Body of pancreas (tissue), 4 donors: ENCODE measurements around the gene CDC45. TPM values are rescaled to one million over a fixed set of nuclear protein-coding genes. Genes with fewer than 3 reads are reported as not detected.

Experiments
- ATAC-seq: fragments of 150-250 bp; one replicate; pipeline ENCODE4 v1.9.1; 2016
- DNase-seq, 4 donors: peaks; one replicate each; pipeline ENCODE4 v3.0.0-alpha.2; 2019
- H3K27ac ChIP-seq, 4 donors: fragments of 200-600 bp; sonication (generic); 1 replicate in 3 of 4; 2 replicates in 1 of 4; pipeline versions ENCODE4 v1.5.1 to v1.6.1; 2016 to 2019; ENCODE audit warnings: mild to moderate bottlenecking in 1 of 4, mixed read lengths in 1 of 4, moderate library complexity in 1 of 4
- H3K27me3 ChIP-seq, 2 donors: fragments of 200-600 bp; sonication (generic); one replicate each; pipeline ENCODE4 v1.6.0; 2016; ENCODE audit warnings: mild to moderate bottlenecking in 1 of 2
- H3K36me3 ChIP-seq, 2 donors: fragments of 200-600 bp; sonication (generic); replicated peaks in 1 of 2; 2 replicates each; pipeline ENCODE4 v1.5.1; 2016; ENCODE audit warnings: low read depth in 2 of 2; ENCODE audit not compliant: insufficient read depth in 1 of 2
- H3K4me1 ChIP-seq: fragments of 200-600 bp; sonication (generic); one replicate; pipeline ENCODE4 v1.6.0; 2016
- H3K4me3 ChIP-seq, 2 donors: fragments of 200-600 bp; sonication (generic); 1 replicate in 1 of 2; 2 replicates in 1 of 2; pipeline ENCODE4 v1.5.1; 2016 to 2019
- H3K9me3 ChIP-seq, 3 donors: fragments of 200-600 bp; sonication (generic); 1 replicate in 2 of 3; 2 replicates in 1 of 3; pipeline ENCODE4 v1.5.1; 2016
- CTCF ChIP-seq, 7 experiments: fragments of 450-650 bp in 4 of 7; fragments of 200-600 bp in 3 of 7; sonication (generic) in 3 of 7; IDR thresholded peaks; one replicate each; pipeline ENCODE4 v1.5.1; 2016 to 2019; ENCODE audit warnings: antibody characterized with exemption in 7 of 7
- POLR2A ChIP-seq, 3 donors: fragments of 450-650 bp; IDR thresholded peaks; one replicate each; pipeline ENCODE4 v1.6.1; 2016; ENCODE audit warnings: antibody characterized with exemption in 3 of 3, mild to moderate bottlenecking in 2 of 3
- WGBS, 2 donors: methylation state at CpG; one replicate each; pipeline ENCODE4 v1.1.5; 2017; 5-methylcytosine and 5-hydroxymethylcytosine counted together
- intact Hi-C: fragments of 100-400 bp; cut with DNase I; formaldehyde crosslinking; loops from one replicate; pipeline ENCODE4 v1.15.1; 2023
- total RNA-seq, 2 donors: library from RNA; depleted of rRNA; stranded (reverse); fragments of >200 nt; gene quantifications; one replicate each; pipeline ENCODE4 v1.1.0, GENCODE V29; 2016

CDC45 gene
- total RNA-seq, 2 donors from 2014 or later, result not detected

GRCh38 chr22:19505735-19506126 is 26.0 kb downstream of the CDC45 start:
- Histone ChIP-seq H3K4me3 (no peak overlapping the region), H3K4me1 (no peaks in the 10 kb centered on the region), H3K9me3 (no peaks in the 10 kb centered on the region), H3K36me3 (no peaks in the 10 kb centered on the region), H3K27ac (no peak overlapping the region), H3K27me3 (no peaks in the 10 kb centered on the region)
- ATAC-seq (no peak), DNase-seq (no peak)
- intact Hi-C loops, result no loop called here
- TF ChIP-seq CTCF (IDR thresholded peaks at IDR 0.05) (no peak), POLR2A (IDR thresholded peaks at IDR 0.05) (no peak)
- 90 to 100% methylated on average over 5 of the region's 5 CpGs for WGBS, 2 donors

GRCh38 chr22:19506212-19506611 is 26.5 kb downstream of the CDC45 start:
- Histone ChIP-seq H3K4me1 (no peaks in the 10 kb centered on the region), H3K36me3 (no peaks in the 10 kb centered on the region), H3K9me3 (no peaks in the 10 kb centered on the region), H3K27ac (no peak overlapping the region), H3K4me3 (no peak overlapping the region), H3K27me3 (no peaks in the 10 kb centered on the region)
- WGBS, 2 donors, result 89% methylated on average over 10 of the region's 10 CpGs
- intact Hi-C loops, result no loop called here
- TF ChIP-seq CTCF (IDR thresholded peaks at IDR 0.05) (no peak), POLR2A (IDR thresholded peaks at IDR 0.05) (no peak)
- DNase-seq, result no peak
- no peak for ATAC-seq

DNA sequence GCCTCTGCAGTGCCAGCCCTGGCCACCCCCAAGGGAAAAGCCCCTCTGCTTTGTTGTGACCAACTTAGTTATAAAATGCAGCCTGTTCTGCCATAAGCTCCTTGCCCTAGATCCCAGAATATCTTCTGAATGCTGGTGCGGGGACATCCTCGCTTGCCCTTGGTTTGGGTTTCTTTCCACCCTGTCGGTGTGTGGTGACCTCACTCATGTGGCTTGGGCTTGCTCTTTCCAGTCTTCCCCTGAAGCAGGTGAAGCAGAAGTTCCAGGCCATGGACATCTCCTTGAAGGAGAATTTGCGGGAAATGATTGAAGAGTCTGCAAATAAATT is 27.8 kb downstream of the CDC45 start:
- H3K27ac ChIP-seq, result no peak overlapping the region
- ATAC-seq, result no peak
- no peak for DNase-seq
- H3K4me3 ChIP-seq, result no peak overlapping the region
- H3K9me3 ChIP-seq, result no peaks in the 10 kb centered on the region
- no peaks in the 10 kb centered on the region for H3K4me1 ChIP-seq
- TF ChIP-seq POLR2A (IDR thresholded peaks at IDR 0.05) (no peak), CTCF (IDR thresholded peaks at IDR 0.05) (no peak)
- intact Hi-C loops, result no loop called here
- no peaks in the 10 kb centered on the region for H3K36me3 ChIP-seq
- no peaks in the 10 kb centered on the region for H3K27me3 ChIP-seq
- WGBS, 2 donors, result 97 to 100% methylated on average over 4 of the region's 4 CpGs

GRCh38 chr22:19508024-19508776 is 28.5 kb downstream of the CDC45 start:
- Histone ChIP-seq H3K27me3 (no peaks in the 10 kb centered on the region), H3K27ac (no peak overlapping the region), H3K4me1 (no peaks in the 10 kb centered on the region), H3K36me3 (no peaks in the 10 kb centered on the region), H3K4me3 (no peak overlapping the region), H3K9me3 (no peaks in the 10 kb centered on the region)
- intact Hi-C loops, result no loop called here
- ATAC-seq (no peak), DNase-seq (no peak)
- no peak for TF ChIP-seq CTCF (IDR thresholded peaks at IDR 0.05)
- WGBS, 2 donors, result 87 to 88% methylated on average over 4 to 10 of the region's 10 CpGs

DNA sequence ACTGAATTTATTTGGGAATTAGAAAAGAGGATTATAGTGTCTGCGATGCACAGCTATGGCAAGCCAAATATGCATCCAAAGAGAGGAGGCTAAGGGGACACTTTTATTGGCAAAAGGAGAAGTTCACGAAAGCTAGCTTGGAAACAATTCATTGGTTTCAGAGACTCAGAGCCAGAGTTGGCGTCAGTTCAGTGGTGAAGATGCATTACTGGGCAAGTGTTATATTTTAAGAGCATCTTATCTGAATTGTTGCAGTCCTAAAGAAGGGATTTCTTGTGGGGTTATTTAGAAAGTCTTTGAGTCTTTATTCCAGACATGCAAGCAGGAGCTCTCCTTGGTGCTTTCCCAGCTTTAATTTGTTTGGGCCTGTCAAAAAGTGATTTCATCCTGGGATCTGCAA is 29.5 kb downstream of the CDC45 start:
- Histone ChIP-seq H3K4me1 (no peaks in the 10 kb centered on the region), H3K27ac (no peak overlapping the region), H3K27me3 (no peaks in the 10 kb centered on the region), H3K4me3 (no peak overlapping the region), H3K9me3 (no peaks in the 10 kb centered on the region), H3K36me3 (no peaks in the 10 kb centered on the region)
- ATAC-seq (no peak), DNase-seq (no peak)
- intact Hi-C loops, result no loop called here
- WGBS, 2 donors, result 91 to 92% methylated on average over 3 of the region's 3 CpGs
- TF ChIP-seq CTCF (IDR thresholded peaks at IDR 0.05) (no peak), POLR2A (IDR thresholded peaks at IDR 0.05) (no peak)
